ENCODE data around the gene GRK4.

DNA sequence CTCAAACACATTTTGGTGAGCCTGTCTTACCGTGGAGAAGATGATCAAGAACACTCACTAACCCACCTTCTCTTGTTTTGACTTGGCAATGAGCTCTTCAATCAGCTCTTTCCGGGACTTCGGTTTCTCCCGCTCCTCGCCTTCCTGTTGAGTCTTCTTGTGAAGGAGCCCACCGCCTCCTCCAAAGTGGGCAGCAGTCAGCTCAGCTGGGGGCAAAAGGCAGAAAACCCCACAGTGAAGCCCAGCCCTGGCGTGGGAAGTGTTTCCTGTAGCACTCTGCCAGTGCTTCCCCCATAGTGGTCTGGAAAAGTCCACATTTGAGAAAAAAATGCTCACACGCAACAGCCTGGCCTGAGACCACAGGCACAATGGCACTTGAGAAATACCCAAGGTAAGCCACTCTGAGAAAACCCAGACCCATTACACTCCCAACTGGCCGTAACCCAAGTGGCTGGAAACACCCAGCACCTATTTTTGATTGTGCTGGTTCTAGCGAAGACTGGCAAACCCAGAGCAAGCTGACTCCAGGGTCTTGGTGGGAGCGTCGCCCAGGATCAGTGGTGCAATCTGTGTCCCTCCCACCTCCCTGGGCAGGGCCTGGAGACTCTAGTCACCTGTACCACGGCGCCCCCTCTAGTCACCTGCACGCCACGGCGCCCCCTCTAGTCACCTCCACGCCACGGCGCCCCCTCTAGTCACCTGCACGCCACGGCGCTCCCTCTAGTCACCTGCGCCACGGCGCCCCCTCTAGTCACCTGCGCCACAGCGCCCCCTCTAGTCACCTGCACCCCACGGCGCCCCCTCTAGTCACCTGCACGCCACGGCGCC lies 8.8 kb upstream of the GRK4 start:
- TF ChIP-seq, protein P1, sequence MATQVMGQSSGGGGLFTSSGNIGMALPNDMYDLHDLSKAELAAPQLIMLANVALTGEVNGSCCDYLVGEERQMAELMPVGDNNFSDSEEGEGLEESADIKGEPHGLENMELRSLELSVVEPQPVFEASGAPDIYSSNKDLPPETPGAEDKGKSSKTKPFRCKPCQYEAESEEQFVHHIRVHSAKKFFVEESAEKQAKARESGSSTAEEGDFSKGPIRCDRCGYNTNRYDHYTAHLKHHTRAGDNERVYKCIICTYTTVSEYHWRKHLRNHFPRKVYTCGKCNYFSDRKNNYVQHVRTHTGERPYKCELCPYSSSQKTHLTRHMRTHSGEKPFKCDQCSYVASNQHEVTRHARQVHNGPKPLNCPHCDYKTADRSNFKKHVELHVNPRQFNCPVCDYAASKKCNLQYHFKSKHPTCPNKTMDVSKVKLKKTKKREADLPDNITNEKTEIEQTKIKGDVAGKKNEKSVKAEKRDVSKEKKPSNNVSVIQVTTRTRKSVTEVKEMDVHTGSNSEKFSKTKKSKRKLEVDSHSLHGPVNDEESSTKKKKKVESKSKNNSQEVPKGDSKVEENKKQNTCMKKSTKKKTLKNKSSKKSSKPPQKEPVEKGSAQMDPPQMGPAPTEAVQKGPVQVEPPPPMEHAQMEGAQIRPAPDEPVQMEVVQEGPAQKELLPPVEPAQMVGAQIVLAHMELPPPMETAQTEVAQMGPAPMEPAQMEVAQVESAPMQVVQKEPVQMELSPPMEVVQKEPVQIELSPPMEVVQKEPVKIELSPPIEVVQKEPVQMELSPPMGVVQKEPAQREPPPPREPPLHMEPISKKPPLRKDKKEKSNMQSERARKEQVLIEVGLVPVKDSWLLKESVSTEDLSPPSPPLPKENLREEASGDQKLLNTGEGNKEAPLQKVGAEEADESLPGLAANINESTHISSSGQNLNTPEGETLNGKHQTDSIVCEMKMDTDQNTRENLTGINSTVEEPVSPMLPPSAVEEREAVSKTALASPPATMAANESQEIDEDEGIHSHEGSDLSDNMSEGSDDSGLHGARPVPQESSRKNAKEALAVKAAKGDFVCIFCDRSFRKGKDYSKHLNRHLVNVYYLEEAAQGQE (IDR thresholded peaks at IDR 0.05) = no peak
- TF ChIP-seq, protein P2, sequence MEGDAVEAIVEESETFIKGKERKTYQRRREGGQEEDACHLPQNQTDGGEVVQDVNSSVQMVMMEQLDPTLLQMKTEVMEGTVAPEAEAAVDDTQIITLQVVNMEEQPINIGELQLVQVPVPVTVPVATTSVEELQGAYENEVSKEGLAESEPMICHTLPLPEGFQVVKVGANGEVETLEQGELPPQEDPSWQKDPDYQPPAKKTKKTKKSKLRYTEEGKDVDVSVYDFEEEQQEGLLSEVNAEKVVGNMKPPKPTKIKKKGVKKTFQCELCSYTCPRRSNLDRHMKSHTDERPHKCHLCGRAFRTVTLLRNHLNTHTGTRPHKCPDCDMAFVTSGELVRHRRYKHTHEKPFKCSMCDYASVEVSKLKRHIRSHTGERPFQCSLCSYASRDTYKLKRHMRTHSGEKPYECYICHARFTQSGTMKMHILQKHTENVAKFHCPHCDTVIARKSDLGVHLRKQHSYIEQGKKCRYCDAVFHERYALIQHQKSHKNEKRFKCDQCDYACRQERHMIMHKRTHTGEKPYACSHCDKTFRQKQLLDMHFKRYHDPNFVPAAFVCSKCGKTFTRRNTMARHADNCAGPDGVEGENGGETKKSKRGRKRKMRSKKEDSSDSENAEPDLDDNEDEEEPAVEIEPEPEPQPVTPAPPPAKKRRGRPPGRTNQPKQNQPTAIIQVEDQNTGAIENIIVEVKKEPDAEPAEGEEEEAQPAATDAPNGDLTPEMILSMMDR (IDR thresholded peaks at IDR 0.05; ENCODE audit: low read depth, low read length, missing input control) = no peak
- TF ChIP-seq TAF1 (conservative IDR thresholded peaks at IDR 0.05) = no peak
- TF ChIP-seq, protein P3, sequence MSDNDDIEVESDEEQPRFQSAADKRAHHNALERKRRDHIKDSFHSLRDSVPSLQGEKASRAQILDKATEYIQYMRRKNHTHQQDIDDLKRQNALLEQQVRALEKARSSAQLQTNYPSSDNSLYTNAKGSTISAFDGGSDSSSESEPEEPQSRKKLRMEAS (IDR thresholded peaks at IDR 0.05) = no peak

Data from liver (tissue), 3 donors.